ENCODE results near the gene BEX1. TPM values are rescaled to one million over a fixed set of nuclear protein-coding genes. Genes with fewer than 3 reads are reported as not detected.
"Not testable (repeated sequence)": the region's sequence is repeated elsewhere in the genome, so short reads cannot be mapped to it uniquely, and the experiment has no call there.

The BEX1 gene
- 10 to 100 TPM; 52.6 to 79.0 (median 72.5) TPM for polyA plus RNA-seq (ENCODE audit: insufficient read length in 3 of 3)

- DNase-seq (ENCODE audit: low read depth in 3 of 3, low spot score in 2 of 3): peak in 1 of 3 donors; percentile 19
Observed at GRCh38 chrX:103063918-103064434, at the start of gene BEX1. Gene BEX1, minus strand, starts transcription at chrX:103064171. Its CDS starts 897 bp downstream, at chrX:103063274.

GRCh38 chrX:103109497-103109896 is 45.5 kb upstream of the BEX1 start:
- not testable (repeated sequence) for DNase-seq (ENCODE audit: low read depth in 3 of 3, low spot score in 2 of 3)

- no peak for DNase-seq (ENCODE audit: low read depth in 3 of 3, low spot score in 2 of 3)
Observed at GRCh38 chrX:103107836-103108235, 43.9 kb upstream of the BEX1 start.

- not testable (repeated sequence) for DNase-seq (ENCODE audit: low read depth in 3 of 3, low spot score in 2 of 3)
Observed at GRCh38 chrX:103107227-103107737, 43.3 kb upstream of the BEX1 start.

GRCh38 chrX:103104370-103104769 is 40.4 kb upstream of the BEX1 start:
- not testable (repeated sequence) for DNase-seq (ENCODE audit: low read depth in 3 of 3, low spot score in 2 of 3)

- not testable (repeated sequence) for DNase-seq (ENCODE audit: low read depth in 3 of 3, low spot score in 2 of 3)
Observed at GRCh38 chrX:103103866-103104265, 39.9 kb upstream of the BEX1 start.

- DNase-seq (ENCODE audit: low read depth in 3 of 3, low spot score in 2 of 3): no peak
Observed at GRCh38 chrX:103101299-103102042, 37.5 kb upstream of the BEX1 start.

GRCh38 chrX:103100484-103100883 is 36.5 kb upstream of the BEX1 start:
- no peak for DNase-seq (ENCODE audit: low read depth in 3 of 3, low spot score in 2 of 3)

- no peak for DNase-seq (ENCODE audit: low read depth in 3 of 3, low spot score in 2 of 3)
Observed at GRCh38 chrX:103099691-103100090, 35.7 kb upstream of the BEX1 start.

GRCh38 chrX:103098488-103098887 is 34.5 kb upstream of the BEX1 start:
- DNase-seq (ENCODE audit: low read depth in 3 of 3, low spot score in 2 of 3): no peak

- no peak for DNase-seq (ENCODE audit: low read depth in 3 of 3, low spot score in 2 of 3)
Observed at GRCh38 chrX:103092942-103093341, 29.0 kb upstream of the BEX1 start, which contains the start of gene NXF3. Gene NXF3, minus strand, starts transcription at chrX:103093143. Its CDS starts 120 bp downstream, at chrX:103093023.

GRCh38 chrX:103081051-103081450 is 17.1 kb upstream of the BEX1 start:
- no peak for DNase-seq (ENCODE audit: low read depth in 3 of 3, low spot score in 2 of 3)

GRCh38 chrX:103073467-103073866 is 9.5 kb upstream of the BEX1 start:
- no peak for DNase-seq (ENCODE audit: low read depth in 3 of 3, low spot score in 2 of 3)

GRCh38 chrX:103066606-103067005 is 2.6 kb upstream of the BEX1 start:
- no peak for DNase-seq (ENCODE audit: low read depth in 3 of 3, low spot score in 2 of 3)

GRCh38 chrX:103063191-103063845 is 653 bp downstream of the BEX1 start:
- peak in 2 of 3 donors; percentile 21 to 27 for DNase-seq (ENCODE audit: low read depth in 3 of 3, low spot score in 2 of 3)

GRCh38 chrX:103061486-103061885 is 2.5 kb downstream of the BEX1 start:
- DNase-seq (ENCODE audit: low read depth in 3 of 3, low spot score in 2 of 3): no peak

- DNase-seq (ENCODE audit: low read depth in 3 of 3, low spot score in 2 of 3): no peak
Observed at GRCh38 chrX:103056902-103057301, 7.1 kb downstream of the BEX1 start.

- no peak for DNase-seq (ENCODE audit: low read depth in 3 of 3, low spot score in 2 of 3)
Observed at GRCh38 chrX:103052625-103053024, 11.3 kb downstream of the BEX1 start.

GRCh38 chrX:103051260-103051789 is 12.6 kb downstream of the BEX1 start:
- no peak for DNase-seq (ENCODE audit: low read depth in 3 of 3, low spot score in 2 of 3)

- not testable (repeated sequence) for DNase-seq (ENCODE audit: low read depth in 3 of 3, low spot score in 2 of 3)
Observed at GRCh38 chrX:103033371-103033770, 30.6 kb downstream of the BEX1 start.

- no peak for DNase-seq (ENCODE audit: low read depth in 3 of 3, low spot score in 2 of 3)
Observed at GRCh38 chrX:103017542-103017941, 46.4 kb downstream of the BEX1 start.
